Stimulated activated CD8-positive, alpha-beta memory T cell treated with anti-CD3 and anti-CD28 coated beads, Interleukin-15, amount 100 ng/mL, for 48 hours (primary cell): ENCODE results near the gene KDR.

ENCODE experiments used
- DNase-seq, 2 donors: peaks; one replicate each; pipeline ENCODE4 v3.0.0-alpha.2; 2020; ENCODE audit warnings: low read depth in 2 of 2

The KDR gene

GRCh38 chr4:55123791-55124190 lies 1.6 kb downstream of the KDR start:
- no peak for DNase-seq

- no peak for DNase-seq
Observed at GRCh38 chr4:55122235-55122634, 3.2 kb downstream of the KDR start.

- DNase-seq = no peak
Observed at GRCh38 chr4:55121246-55121645, 4.1 kb downstream of the KDR start.

GRCh38 chr4:55118397-55118796 lies 7.0 kb downstream of the KDR start:
- DNase-seq = no peak

GRCh38 chr4:55117511-55117910 lies 7.9 kb downstream of the KDR start:
- DNase-seq = no peak

- DNase-seq = no peak
Observed at GRCh38 chr4:55116450-55116849, 8.9 kb downstream of the KDR start.

- DNase-seq = no peak
Observed at GRCh38 chr4:55111601-55112000, 13.8 kb downstream of the KDR start.

GRCh38 chr4:55110131-55110530 lies 15.3 kb downstream of the KDR start:
- DNase-seq = no peak

GRCh38 chr4:55107054-55107453 lies 18.3 kb downstream of the KDR start:
- DNase-seq = no peak

GRCh38 chr4:55103224-55103623 lies 22.2 kb downstream of the KDR start:
- DNase-seq = no peak

GRCh38 chr4:55099816-55100215 lies 25.6 kb downstream of the KDR start:
- DNase-seq = no peak

- no peak for DNase-seq
Observed at GRCh38 chr4:55098456-55099204, 26.8 kb downstream of the KDR start.

- DNase-seq = no peak
Observed at GRCh38 chr4:55096619-55097018, 28.8 kb downstream of the KDR start.

GRCh38 chr4:55096045-55096444 lies 29.4 kb downstream of the KDR start:
- DNase-seq = no peak

GRCh38 chr4:55092504-55092903 lies 32.9 kb downstream of the KDR start:
- DNase-seq = no peak

- DNase-seq = no peak
Observed at GRCh38 chr4:55089916-55090315, 35.5 kb downstream of the KDR start.

GRCh38 chr4:55087913-55088260 lies 37.5 kb downstream of the KDR start:
- DNase-seq = no peak

GRCh38 chr4:55087009-55087912 lies 38.1 kb downstream of the KDR start:
- DNase-seq = no peak

GRCh38 chr4:55086578-55086977 lies 38.8 kb downstream of the KDR start:
- DNase-seq = no peak

GRCh38 chr4:55083735-55084134 lies 41.7 kb downstream of the KDR start:
- no peak for DNase-seq

GRCh38 chr4:55082756-55083155 lies 42.6 kb downstream of the KDR start:
- DNase-seq = no peak

- DNase-seq = no peak
Observed at GRCh38 chr4:55080174-55080865, 45.1 kb downstream of the KDR start.
